Aorta (tissue), 5 donors: Measurements from ENCODE around the gene KMT2E. TPM values are rescaled to one million over a fixed set of nuclear protein-coding genes. Genes with fewer than 3 reads are reported as not detected.

Experiments used
- ATAC-seq: fragments of 200-7000 bp; cut with Tn5 transposase; one replicate; pipeline ENCODE4 v1.9.1; 2022; ENCODE audit warnings: moderate library complexity; ENCODE audit not compliant: low FRiP score
- DNase-seq, 2 donors: peaks; one replicate each; pipeline ENCODE4 v3.0.0-alpha.2; 2020
- H3K27ac ChIP-seq, 2 donors: one replicate each; pipeline ENCODE4 v1.5.1; 2013; ENCODE audit warnings: low read length in 2 of 2, mild to moderate bottlenecking in 2 of 2, moderate library complexity in 2 of 2, control low read depth in 1 of 2, inconsistent platforms in 1 of 2, low read depth in 1 of 2
- H3K27me3 ChIP-seq, 2 donors: one replicate each; pipeline ENCODE4 v1.6.1; 2013; ENCODE audit warnings: control low read depth in 1 of 2, low read length in 1 of 2, mild to moderate bottlenecking in 1 of 2, moderate library complexity in 1 of 2; ENCODE audit not compliant: insufficient read depth in 2 of 2, control insufficient read depth in 1 of 2
- H3K36me3 ChIP-seq, 2 donors: one replicate each; pipeline ENCODE4 v1.6.1; 2013; ENCODE audit warnings: control low read depth in 1 of 2, low read length in 1 of 2, mild to moderate bottlenecking in 1 of 2; ENCODE audit not compliant: insufficient read depth in 2 of 2, control insufficient read depth in 1 of 2
- H3K4me1 ChIP-seq, 2 donors: one replicate each; pipeline ENCODE4 v1.6.1; 2013; ENCODE audit warnings: low read length in 2 of 2, control low read depth in 1 of 2, mild to moderate bottlenecking in 1 of 2, moderate library complexity in 1 of 2; ENCODE audit not compliant: insufficient read depth in 2 of 2, control insufficient read depth in 1 of 2
- H3K4me3 ChIP-seq, 2 donors: one replicate each; pipeline ENCODE4 v1.5.1; 2013; ENCODE audit warnings: low read length in 2 of 2, control low read depth in 1 of 2, mild to moderate bottlenecking in 1 of 2
- H3K9me3 ChIP-seq: one replicate; pipeline ENCODE4 v1.6.1; 2013; ENCODE audit warnings: mild to moderate bottlenecking, low read length; ENCODE audit not compliant: control insufficient read depth
- WGBS, 2 donors: extraction: QIAGEN DNeasy Blood & Tissue Kit; methylation state at CpG; one replicate each; pipeline ENCODE4 v1.1.7; 2013; 5-methylcytosine and 5-hydroxymethylcytosine counted together
- intact Hi-C, 2 donors: fragments of 100-400 bp; cut with DNase I; formaldehyde crosslinking; loops; one replicate each; pipeline versions ENCODE4 v1.14.2 to v1.15.0; 2022
- polyA plus RNA-seq, 2 donors: library from polyadenylated mRNA; stranded (reverse); fragments of 200-250 nt; gene quantifications; one replicate each; pipeline ENCODE4 v1.2.3, GENCODE V29; 2013
- total RNA-seq, 2 donors: library from RNA; stranded (reverse); fragmentation: NEBNext Ultra II Directional; extraction: Animal tissue kit (Norgen Biotek cat#: 25700); gene quantifications; one replicate each; pipeline ENCODE4 v1.2.1, GENCODE V29; 2021
- donor health status: healthy with polysubstance abuse.
- donor health status: Bipolar disorder and iron deficiency.
- donor health status: DM: no; HTN: no; CAD: no.
- donor health status: DM: no; HTN: no; CAD: no.
- donor health status: DM: yes; HTN: yes; CAD: no.

The KMT2E gene
- total and polyA plus RNA-seq, 4 donors, result 16.5 to 156 (median 84.0) TPM

DNA sequence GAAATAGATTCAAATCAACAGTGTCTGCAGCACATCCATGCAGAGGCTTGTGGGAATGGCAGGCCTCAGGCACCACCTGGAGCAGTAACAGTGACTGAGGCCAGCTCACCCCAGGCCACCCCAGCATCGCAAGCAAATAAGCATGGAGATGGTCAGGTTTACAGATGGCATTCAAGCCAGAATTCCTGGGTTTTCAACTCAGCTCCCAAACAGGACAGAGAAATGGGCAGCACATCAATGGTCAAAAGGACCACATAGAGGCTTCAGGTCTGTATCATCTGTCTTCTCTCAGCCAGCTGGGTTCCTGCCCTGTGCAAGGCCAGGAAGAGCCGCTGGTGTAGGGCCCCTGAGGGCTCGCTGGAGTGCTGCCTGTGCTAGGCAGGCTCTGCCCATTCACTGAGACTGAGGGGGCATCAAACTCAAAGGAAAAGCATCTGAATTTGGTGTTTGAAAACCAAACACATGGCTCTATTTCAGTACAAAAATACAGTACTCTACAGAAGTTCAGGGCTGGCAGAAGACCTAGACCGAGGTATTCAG lies 112.5 kb downstream of the KMT2E start:
- H3K36me3 ChIP-seq, result peaks cover 0 to 2% of the 10 kb centered on the region in 2 donors
- H3K4me3 ChIP-seq, result no peak overlapping the region
- H3K27me3 ChIP-seq, result no peaks in the 10 kb centered on the region
- intact Hi-C loops, result no loop called here
- H3K27ac ChIP-seq, result no peak overlapping the region
- no peaks in the 10 kb centered on the region for H3K4me1 ChIP-seq
- ATAC-seq, result no peak
- DNase-seq, result no peak
- 60 to 68% methylated on average over 4 of the region's 4 CpGs for WGBS, 2 donors
- H3K9me3 ChIP-seq, result no peaks in the 10 kb centered on the region

DNA sequence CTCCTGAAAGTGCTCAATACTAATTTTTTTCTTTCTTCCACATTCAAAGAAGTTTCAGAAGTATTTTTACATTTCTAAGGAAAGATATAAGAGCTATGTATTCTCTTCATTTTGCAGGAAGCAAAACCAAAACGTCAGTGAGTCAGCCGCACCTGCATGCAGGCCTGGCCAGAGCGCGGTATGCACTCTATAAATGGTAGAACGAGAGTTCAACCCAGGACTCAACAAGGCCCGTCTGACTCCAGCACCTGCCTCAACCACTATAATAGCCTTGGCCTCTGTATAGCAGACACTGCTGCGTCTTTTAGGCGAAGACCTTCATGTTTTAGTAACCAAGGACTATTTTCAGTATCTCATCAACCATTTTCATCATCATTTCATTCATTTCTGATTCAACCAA lies 113.2 kb downstream of the KMT2E start:
- H3K27me3 ChIP-seq, result no peaks in the 10 kb centered on the region
- no peaks in the 10 kb centered on the region for H3K4me1 ChIP-seq
- 83 to 85% methylated on average over 8 of the region's 8 CpGs for WGBS, 2 donors
- H3K27ac ChIP-seq, result no peak overlapping the region
- H3K4me3 ChIP-seq, result no peak overlapping the region
- ATAC-seq, result no peak
- no peaks in the 10 kb centered on the region for H3K9me3 ChIP-seq
- intact Hi-C loops, result no loop called here
- DNase-seq, result no peak
- H3K36me3 ChIP-seq, result peaks cover 0 to 2% of the 10 kb centered on the region in 2 donors

DNA sequence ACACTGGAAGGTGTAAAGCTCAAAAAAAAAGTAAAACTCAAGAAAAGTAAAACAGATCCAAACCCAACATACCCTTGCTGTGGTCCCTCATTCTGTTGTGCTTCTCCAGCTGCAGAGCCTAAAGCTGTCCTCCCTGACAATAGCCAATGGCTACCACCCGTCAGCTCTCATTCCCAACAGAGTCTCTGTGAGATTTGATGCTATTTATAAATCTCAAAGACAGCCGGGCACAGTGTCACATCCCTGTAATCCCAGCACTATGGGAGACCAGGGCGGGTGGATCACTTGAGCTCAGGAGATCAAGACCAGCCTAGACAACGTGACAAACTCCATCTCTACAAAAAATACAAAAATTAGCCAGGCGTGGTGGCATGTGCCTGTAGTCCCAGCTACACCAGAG lies 116.0 kb downstream of the KMT2E start:
- WGBS, 2 donors, result 80 to 86% methylated on average over 5 of the region's 5 CpGs
- H3K9me3 ChIP-seq, result no peaks in the 10 kb centered on the region
- no peak overlapping the region for H3K4me3 ChIP-seq
- intact Hi-C loops, result no loop called here
- ATAC-seq (no peak), DNase-seq (no peak)
- peaks cover 0 to 4% of the 10 kb centered on the region in 2 donors for H3K36me3 ChIP-seq
- no peak overlapping the region for H3K27ac ChIP-seq
- no peaks in the 10 kb centered on the region for H3K27me3 ChIP-seq
- H3K4me1 ChIP-seq, result no peaks in the 10 kb centered on the region

DNA sequence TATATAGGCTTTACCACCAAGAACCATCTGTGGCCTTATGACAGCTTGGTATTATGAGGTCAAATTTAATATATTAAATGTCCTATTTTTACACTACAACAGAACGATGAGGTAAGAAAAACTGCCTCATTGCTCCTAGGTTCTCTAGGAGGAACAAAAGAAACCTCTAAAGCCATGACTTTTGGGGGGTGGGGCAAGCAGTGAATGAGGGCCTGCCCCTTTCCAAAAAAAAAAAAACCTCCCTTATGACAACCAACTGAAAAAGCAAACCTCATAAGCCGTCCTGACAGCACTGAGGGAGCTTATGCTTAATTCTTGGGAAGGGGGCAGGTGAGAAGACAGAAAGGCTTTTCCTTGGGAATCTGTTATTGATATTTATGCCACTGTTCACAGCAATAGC lies 116.6 kb downstream of the KMT2E start:
- ATAC-seq (no peak), DNase-seq (no peak)
- H3K27ac ChIP-seq, result no peak overlapping the region
- H3K4me3 ChIP-seq, result no peak overlapping the region
- intact Hi-C loops, result no loop called here
- no peaks in the 10 kb centered on the region for H3K9me3 ChIP-seq
- H3K27me3 ChIP-seq, result no peaks in the 10 kb centered on the region
- H3K36me3 ChIP-seq, result peaks cover 0 to 4% of the 10 kb centered on the region in 2 donors
- H3K4me1 ChIP-seq, result no peaks in the 10 kb centered on the region
- 60 to 74% methylated on average over 2 of the region's 2 CpGs for WGBS, 2 donors

DNA sequence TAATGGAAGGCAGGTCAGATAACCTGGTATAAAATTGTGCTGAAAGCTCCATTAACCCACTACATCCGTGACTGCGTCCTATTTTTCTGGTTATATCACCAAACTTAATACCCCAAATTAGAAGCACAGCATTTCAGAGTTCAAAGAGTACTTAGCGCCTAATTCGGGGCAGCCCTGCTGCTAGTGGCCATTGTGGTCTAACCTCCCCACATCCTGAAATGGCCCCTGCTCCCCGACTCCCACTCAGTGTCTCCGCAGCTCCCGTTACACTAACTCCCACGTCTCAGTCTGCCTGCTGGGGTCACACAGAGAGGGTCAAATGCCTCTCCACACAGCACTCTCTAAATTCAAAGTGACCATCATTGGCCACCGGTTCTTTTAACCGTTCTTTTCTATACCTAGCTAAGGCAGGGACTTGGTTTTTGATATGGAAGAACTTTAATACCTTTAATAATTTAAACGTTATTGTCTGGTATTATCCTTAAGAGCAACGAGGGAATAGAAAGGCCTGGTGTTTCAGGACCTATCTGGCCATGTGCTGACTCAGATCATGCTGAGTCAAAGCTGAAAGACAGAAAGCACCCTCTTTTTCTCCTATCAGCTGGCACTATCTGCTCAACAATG lies 117.1 kb downstream of the KMT2E start:
- no peak for ATAC-seq
- intact Hi-C loops, result no loop called here
- 89 to 90% methylated on average over 12 of the region's 12 CpGs for WGBS, 2 donors

DNA sequence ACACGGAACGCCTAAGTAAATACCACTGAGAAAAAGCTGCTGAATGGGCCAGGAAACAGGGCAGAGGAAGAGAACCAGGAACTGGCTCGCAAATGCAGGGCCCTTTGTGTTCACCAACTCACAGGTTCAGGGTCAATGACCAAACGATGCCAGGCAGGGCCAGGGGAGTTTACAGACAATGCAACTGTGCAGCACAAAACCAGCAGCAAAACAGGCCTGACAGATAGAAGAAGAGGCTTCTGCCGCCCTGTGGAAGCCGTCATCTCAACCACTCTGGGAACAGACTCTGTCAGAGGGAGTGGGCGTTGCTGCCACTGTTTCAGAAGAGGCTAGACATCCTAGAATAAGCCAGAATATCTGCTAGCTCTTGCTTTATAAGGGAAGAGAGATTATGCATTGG lies 117.9 kb downstream of the KMT2E start:
- Histone ChIP-seq H3K36me3 (peaks cover 0 to 5% of the 10 kb centered on the region in 2 donors), H3K27me3 (no peaks in the 10 kb centered on the region), H3K4me3 (no peak overlapping the region), H3K27ac (no peak overlapping the region), H3K9me3 (no peaks in the 10 kb centered on the region), H3K4me1 (no peaks in the 10 kb centered on the region)
- ATAC-seq (no peak), DNase-seq (no peak)
- 86 to 88% methylated on average over 7 of the region's 7 CpGs for WGBS, 2 donors
- intact Hi-C loops, result no loop called here

More for the DNA sequence above, 117.1 kb downstream of the KMT2E start:
- DNase-seq, result no peak
- Histone ChIP-seq H3K36me3 (peaks cover 0 to 4% of the 10 kb centered on the region in 2 donors), H3K27me3 (no peaks in the 10 kb centered on the region), H3K4me1 (no peaks in the 10 kb centered on the region), H3K27ac (no peak overlapping the region), H3K9me3 (no peaks in the 10 kb centered on the region), H3K4me3 (no peak overlapping the region)

DNA sequence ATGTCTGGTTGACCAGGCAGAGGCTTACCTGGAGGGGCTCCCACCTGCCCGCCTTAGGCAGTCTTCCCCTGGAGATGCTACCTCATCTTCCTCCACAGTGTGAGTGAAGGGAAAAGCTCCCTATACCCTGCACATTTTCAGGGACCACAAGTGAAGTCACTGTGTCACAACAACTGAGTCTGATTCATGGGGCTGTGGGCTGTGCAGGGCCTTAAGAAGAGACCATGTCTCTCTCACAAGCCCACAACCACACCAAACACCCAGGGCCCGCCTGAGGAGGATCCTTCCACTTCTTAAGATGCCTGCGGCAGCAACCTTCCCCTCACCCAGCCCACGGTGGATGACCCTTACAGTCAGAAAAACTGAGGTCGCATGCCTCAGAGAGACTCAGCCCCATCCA lies 118.3 kb downstream of the KMT2E start:
- no peaks in the 10 kb centered on the region for H3K9me3 ChIP-seq
- no peaks in the 10 kb centered on the region for H3K27me3 ChIP-seq
- DNase-seq, result no peak
- H3K27ac ChIP-seq, result no peak overlapping the region
- WGBS, 2 donors, result 87 to 90% methylated on average over 5 of the region's 5 CpGs
- H3K36me3 ChIP-seq, result peaks cover 0 to 5% of the 10 kb centered on the region in 2 donors
- ATAC-seq, result no peak
- H3K4me1 ChIP-seq, result no peaks in the 10 kb centered on the region
- no peak overlapping the region for H3K4me3 ChIP-seq
- intact Hi-C loops, result no loop called here

DNA sequence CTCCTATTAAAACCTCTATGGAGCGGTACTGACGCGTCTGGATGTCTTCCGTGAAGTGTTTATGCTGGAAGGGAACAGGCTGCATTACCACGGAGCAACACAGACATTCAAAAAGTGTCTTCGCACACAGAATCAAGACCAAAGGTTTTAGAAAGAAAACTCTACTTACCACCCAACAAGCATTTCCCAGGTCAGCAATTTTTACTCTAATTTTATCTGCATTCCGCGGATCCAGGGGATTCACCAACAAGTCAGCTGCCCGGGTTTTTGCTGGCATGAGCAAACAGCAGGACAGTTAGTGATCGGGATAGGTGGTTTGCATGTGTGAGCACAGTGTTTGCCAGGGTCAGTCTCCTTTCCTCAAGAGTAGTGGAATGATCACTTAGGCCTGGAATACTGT lies 118.8 kb downstream of the KMT2E start:
- intact Hi-C loops, result no loop called here

DNA sequence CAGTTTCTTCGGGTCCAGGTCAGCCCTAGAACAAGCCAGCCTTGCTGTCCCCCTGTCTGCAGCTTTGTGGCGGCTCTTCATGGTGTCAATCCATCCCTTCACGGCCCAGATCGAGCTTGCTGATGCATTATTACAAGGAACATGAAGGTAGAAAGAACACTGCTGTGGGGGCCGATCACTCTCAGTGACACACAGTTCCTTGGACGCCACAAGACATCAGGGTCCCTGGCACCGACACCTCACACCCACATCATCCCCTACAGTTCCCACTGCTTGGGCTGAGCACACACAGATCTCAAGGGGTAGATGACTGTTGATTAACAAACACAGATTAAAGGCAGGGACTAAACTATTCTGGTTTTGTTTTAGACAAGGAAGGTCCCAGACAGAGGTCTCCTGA lies 119.4 kb downstream of the KMT2E start:
- Histone ChIP-seq H3K4me1 (no peaks in the 10 kb centered on the region), H3K27me3 (no peaks in the 10 kb centered on the region), H3K9me3 (no peaks in the 10 kb centered on the region), H3K27ac (no peak overlapping the region), H3K4me3 (no peak overlapping the region), H3K36me3 (peaks cover 0 to 5% of the 10 kb centered on the region in 2 donors)
- no peak for DNase-seq
- no peak for ATAC-seq
- intact Hi-C loops, result no loop called here
- 92 to 95% methylated on average over 7 of the region's 7 CpGs for WGBS, 2 donors

More for the DNA sequence above, 118.8 kb downstream of the KMT2E start:
- Histone ChIP-seq H3K27ac (no peak overlapping the region), H3K27me3 (no peaks in the 10 kb centered on the region), H3K9me3 (no peaks in the 10 kb centered on the region), H3K4me3 (no peak overlapping the region), H3K36me3 (peaks cover 0 to 5% of the 10 kb centered on the region in 2 donors), H3K4me1 (no peaks in the 10 kb centered on the region)
- 92% methylated on average over 10 of the region's 10 CpGs for WGBS, 2 donors
- no peak for DNase-seq
- ATAC-seq, result no peak
